GM12873 (cell line): Measurements from ENCODE around the gene EHF.

Experiments
- TF ChIP-seq, protein P1 (sequence below): IDR thresholded peaks from 2 replicates; pipeline ENCODE4 v1.5.1; 2012; ENCODE audit warnings: low read depth, mild to moderate bottlenecking, moderate library complexity, low read length, control low read depth; ENCODE audit not compliant: insufficient read depth; ENCODE audit errors: missing control alignments

Gene EHF

DNA sequence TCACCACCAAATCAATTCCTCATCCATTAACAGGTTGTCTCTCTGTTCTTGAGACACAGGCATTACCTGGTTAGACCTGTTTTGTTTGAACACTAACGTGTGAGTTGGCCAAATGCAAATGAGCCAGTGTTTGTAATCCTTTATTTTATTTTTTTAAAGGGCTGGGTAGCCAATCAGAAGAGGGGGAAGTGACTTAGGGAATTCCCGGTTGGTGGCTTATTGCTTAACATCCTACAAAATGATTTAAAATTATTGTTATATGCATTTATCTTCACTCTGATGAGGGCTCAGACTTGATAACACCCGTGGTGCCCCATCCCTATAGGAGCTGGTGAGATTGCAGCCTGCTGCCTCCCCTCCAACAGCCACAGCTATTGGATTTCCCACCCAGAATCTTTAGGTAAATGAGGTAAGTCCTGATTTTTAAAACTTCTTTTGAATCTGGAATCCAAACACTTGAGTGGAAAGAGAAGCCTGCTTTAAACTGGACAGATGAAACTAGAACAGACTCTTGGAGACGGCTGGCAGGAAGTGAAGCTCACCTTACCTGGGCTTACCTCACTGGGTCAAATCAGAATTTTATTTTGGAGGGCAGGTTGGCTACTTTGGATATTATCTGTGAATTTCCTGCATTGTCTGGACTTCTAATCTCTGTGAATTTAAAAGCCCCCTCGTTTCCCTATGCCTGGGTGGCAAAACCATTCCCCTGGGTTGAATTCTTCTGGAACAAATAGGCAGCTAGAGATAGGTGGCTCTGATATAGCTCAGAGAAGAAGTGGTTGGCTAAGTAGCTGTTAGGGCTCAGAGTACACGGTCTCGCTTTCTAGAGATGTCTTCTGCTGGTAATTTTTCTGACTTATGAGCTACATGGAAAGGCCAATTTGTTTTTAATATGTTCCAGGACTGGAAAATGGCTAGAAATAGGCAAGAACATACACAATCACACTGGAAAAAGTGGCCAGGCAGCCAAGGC, at the start of gene EHF:
TSS of gene EHF (plus strand) at position 274 of the 973 bp plus-strand sequence. CDS start 21,538 bp downstream, outside the sequence.
- TF ChIP-seq, protein P1, sequence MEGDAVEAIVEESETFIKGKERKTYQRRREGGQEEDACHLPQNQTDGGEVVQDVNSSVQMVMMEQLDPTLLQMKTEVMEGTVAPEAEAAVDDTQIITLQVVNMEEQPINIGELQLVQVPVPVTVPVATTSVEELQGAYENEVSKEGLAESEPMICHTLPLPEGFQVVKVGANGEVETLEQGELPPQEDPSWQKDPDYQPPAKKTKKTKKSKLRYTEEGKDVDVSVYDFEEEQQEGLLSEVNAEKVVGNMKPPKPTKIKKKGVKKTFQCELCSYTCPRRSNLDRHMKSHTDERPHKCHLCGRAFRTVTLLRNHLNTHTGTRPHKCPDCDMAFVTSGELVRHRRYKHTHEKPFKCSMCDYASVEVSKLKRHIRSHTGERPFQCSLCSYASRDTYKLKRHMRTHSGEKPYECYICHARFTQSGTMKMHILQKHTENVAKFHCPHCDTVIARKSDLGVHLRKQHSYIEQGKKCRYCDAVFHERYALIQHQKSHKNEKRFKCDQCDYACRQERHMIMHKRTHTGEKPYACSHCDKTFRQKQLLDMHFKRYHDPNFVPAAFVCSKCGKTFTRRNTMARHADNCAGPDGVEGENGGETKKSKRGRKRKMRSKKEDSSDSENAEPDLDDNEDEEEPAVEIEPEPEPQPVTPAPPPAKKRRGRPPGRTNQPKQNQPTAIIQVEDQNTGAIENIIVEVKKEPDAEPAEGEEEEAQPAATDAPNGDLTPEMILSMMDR, result no peak

DNA sequence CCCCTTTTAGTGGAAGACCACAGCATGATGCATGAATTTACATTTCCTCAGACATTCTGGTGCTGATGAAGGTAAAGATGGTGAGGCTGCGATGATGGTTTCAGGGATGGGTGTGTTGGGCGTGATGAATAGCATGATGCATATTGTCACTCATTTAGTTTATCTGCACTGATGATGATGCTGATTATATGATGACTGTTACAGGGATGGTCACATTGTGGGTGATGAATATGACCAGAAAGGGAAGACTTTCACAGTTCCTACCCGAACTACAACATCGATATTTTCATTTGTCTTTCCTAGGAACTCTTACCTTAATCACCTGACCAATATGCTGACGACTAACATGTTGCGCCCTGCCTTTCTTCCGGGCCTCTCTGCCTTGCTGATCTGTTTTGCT, 47.4 kb upstream of the EHF start:
- TF ChIP-seq, protein P1, result no peak

DNA sequence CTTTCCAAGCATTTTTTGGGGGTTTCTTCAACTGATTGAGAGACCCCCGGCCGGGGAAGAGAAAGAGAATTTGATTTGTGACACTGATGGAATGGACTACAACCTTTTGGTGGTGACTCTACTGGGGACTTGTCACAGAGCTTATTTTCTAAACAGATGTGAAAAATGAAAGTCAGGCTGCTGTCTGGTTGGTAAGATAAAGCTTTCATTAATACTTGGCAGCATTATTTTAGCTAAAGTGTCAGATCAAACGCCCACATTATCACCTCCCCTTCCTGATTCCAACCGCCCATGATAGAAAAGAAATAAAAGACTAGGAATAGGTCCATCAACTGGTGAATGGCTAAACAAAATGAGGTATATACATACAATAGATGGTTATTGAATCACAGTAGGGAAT, 45.6 kb upstream of the EHF start:
- TF ChIP-seq, protein P1, result no peak

DNA sequence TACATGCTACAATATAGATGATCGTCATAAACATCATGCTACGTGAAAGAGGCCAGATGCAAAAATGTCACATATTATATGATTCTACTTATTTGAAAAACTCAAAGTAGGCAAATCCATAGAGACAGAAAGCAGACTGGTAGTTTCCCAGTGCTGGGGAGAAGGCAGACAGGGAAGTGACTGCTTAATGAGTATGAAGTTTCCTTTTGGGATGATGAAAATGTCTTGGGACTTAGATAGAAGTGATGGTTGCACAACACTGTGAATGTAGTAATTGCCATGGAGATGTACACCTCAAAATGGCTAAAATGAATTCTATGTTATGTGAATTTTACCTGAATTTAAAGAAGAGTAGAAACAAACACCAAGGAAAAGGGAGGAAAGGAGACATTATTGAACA, 45.2 kb upstream of the EHF start:
- TF ChIP-seq, protein P1, result no peak

DNA sequence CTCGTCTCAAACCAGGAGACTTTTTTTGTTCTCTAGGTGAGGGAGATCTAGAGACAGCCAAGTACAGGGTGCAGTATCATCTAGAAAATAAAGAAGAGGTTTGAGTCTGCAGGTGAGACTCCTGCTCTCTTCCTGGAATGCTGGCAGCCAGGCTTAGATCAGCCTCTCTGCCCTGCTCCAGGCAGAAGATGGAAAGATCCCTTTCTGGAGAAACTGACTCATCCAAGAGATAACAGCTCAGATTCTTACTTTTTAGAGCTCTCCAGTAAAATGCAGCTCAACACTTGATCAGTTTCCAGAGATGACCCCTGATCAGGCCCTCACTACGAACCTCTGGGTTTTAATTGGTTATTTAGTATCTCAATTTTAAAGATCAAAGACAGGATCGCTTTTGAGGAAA, 44.6 kb upstream of the EHF start:
- TF ChIP-seq, protein P1, result no peak

DNA sequence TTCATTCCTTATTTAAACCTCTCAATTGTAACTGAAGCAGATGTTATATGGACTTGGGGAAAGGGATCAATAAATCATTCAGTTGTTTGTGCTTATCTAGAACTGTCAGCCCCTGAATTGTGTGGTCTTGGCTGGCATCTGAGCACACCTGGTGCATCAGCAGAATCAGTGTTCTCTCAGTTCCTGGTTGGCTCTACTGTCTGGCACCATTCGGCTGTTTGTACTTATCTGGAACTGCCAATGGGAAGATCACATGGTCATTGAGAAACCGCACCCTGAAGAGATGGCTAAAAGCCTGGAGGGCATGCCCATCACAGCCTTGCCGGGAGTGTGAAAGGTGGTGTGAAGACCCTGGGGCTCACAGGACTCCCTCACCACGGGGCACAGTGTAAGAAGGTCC, 37.1 kb upstream of the EHF start:
- TF ChIP-seq, protein P1, result no peak

DNA sequence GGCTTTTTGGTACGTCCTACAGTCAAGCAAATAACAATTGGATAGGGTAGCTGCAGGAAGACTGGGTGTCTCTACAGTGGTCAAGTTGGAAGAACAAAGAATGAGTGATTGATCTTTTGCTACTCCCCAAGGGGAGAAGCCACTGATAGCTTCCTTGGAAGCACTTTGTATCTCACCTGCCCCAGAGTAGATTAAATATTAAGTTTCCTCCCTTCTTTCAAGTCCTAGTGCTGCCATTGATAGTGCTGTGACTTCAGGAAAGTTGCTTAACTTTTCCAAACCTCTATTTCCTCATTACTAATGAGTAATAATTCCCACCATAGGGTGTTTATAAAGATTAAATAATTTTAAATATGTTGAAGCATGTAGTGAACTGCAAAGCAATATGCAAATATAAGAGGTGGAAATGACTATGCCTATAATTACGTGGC, 35.6 kb upstream of the EHF start:
- TF ChIP-seq, protein P1, result no peak
